ENCODE measurements around the gene SLC22A3.
"Not testable (repeated sequence)": the region's sequence is repeated elsewhere in the genome, so short reads cannot be mapped to it uniquely, and the experiment has no call there.

Gene SLC22A3

DNA sequence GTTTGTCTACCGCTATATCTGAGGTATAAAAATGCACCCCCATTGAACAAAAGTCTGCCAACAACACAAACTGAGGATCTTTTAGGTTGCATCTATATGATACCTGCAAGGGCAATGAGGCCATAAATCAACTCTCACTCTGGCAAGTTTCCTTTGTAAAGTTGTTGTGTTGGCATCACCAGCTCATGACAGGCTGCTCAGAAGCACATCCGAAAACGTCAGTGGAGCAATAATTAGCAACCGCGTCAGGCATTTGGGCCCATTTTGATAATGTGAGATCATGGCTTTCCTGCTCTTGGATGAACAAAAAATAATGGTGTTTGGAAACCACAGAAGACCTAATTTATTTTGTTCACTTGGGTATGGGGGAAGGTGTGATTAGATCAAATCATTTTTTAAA, 12.0 kb upstream of the SLC22A3 start:
- DNase-seq: no peak

DNA sequence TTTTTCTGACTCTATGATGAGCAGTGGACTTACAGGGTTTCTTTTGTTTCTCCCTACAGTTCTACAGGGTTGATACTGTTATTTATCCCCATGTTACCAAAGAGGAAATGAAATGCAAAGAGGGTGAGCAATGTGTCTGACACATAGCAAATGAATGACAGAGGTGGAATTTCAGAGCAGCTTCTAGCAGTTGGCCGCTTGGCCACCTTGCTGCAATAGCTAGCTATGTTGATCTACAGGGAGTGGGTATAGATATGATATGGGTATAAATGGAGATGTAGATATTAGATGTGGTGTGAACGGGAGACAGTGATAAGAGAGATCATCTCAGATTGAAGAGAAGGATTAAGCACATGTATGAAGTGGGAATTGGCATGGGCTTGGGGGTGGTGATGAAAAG, 10.9 kb upstream of the SLC22A3 start:
- no peak for DNase-seq

DNA sequence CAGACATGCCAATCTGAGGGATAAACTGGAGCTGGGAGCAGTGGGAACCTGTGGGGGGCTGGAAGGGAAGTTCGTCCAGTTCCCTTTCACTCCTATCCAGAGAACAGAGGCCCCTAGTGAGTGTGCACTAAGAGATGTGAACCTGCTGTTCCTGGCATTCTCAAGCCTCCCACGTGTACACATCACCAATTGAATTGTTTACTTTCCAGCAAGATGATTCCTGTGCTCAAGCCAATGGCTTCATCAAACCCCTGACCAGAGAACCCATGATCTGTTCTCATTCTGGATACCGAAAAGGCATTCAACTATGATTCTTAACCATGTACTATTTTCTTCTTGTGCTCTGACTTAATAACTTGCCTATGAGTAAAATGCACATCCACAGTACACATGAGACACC, 10.2 kb upstream of the SLC22A3 start:
- no peak for DNase-seq

DNA sequence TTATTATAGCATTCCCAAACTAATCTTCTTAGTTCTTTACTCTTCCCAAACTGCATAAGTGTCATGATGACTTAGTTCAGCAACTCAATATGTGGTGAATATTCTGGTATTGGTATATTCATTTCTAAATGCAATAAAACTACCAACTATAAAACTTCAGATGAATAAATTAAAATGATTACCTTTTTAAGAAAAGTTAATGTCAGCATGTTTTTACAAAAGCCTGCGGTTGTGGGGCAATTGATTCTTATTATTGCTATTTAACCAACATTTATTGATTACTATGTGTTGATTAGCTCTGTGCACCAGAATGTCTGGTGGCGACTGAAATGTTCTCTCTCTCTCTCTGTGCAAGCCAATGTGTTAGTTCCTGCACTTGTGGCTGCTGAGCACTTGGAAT, 5.0 kb upstream of the SLC22A3 start:
- DNase-seq: no peak

DNA sequence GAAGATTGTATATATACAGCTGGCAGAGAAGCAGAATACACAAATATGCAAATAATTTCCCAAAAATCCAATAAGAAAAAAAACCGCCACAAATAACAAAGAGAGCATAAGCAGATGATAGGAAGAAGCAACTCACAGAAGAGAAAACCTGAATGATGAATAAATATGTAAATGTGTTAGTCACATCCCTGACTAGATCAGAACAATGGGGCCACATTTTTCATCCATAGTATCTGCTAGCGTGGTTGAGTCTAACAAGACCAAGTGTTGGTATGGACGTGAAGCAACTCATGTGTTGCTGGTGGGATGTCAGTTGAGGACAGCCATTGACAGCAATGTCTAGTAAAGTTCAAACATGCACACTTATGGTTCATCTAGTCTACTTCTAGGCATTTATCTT, 3.9 kb upstream of the SLC22A3 start:
- no peak for DNase-seq

DNA sequence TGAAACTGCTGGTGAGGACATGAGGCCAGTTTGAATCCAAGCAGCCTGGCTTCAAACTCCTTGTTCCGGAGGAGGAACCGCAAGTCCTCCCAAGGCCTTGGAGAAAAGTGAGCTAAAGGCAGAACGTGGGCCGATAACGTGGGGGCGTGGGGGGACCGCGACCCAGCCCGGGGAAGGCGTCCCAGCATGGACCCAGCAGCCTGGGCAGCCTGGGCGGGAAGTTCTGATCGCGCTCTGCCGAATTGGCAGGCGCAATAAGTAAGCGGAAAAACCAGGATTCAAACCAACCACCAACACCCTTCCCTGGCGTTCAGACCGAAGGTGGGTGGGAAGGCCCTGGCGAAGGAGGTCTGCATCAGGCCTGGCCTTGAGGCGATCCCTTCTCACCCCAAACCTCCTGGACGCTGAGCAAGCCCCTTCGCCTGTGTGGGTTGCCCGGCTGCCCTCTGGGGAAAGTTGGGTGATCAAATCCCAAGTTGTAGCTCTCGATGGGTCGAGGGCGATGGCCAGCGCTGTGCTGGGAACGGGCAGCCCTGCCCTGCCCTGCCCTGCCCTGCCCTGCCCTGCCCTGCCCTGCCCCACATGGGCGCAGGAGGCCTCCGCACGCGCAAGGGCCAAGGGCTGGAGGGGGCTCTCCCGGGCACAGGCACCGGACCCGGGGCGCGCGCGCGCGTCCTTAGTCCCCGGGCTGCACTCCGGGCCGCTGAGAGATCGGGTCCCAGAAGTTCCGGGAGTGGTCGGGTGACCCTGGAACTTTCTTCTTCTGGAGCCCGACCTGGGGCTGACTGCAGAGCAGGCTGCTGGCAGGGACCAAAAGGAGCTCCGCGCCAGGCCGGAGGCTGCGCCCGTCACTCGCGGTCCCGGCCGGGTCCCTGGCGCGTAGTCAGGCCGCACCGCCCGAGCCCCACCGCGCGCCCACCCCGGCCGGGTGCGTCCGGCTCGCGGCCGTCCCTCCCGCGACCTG, 637 bp upstream of the SLC22A3 start:
- no peak for DNase-seq

DNA sequence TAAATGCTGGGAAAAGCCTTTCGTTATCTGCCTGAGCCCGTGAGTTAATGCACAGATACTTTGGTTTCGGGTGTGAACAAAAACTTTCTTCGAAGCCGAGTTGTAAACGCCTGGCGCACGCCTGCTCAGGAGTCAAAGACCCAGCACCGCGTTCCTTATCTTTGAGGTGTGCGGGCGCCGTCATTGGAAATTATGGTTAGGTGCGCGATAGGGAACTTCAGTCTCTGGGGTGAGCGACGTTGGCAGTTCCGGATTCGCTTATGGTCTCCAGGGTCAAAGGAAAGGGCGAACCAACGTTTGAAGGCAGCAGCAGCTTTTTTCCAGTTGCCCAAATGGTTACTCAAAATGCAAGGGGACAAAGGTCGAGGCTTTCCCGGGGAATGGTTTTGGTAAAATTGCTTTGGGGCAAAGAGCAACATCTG, 853 bp downstream of the SLC22A3 start:
- DNase-seq: no peak

DNA sequence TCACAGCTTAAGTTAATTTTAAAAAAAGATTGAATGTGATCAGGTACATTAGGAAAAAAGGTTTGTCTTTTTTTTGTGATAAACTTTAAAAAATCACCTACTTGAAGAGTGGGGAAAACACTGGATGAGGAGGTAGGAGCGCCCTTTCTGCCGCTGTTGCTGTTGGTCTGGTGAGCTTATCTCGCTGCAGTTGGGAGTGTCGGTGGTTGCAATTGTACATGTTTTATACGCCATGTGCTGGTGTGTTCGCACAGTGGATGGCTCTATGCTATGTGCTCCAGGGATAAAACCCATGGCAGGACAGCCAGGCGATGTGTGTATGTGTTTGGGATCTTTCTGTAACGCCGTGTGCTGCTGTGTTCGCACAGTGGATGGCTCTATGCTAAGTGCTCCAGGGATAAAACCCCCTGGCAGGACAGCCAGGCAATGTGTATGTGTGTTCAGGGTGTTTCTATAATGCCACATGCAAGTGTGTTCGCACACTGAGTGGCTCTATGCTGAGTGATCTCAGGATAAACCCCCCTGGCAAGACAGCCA, 1.7 kb downstream of the SLC22A3 start:
- no peak for DNase-seq

DNA sequence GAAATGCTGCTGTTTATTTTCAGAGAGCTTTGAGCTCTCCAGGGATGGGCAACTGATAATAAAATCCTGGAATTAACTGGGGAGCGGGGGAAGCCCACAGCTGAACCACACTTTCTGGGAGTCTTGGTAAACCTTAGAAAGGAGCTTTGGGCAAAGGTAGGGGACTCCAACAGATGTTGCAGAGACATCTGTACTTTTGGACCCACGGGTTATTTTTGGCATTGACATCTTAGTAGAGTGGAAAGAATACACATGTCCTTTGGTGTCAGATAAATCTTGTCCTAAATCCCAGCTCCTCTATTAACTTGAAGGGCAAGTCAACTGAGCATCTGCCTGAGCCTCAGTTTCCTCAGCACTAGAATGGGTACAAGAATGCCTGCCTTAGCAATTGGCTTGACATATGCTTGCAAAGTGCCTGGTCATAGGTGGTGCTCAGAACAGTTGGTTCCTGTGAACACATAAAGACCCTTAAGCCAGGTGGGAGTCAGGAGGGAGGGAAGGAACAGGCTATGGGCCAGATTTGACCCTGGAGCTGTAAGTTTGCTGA, 5.8 kb downstream of the SLC22A3 start:
- no peak for DNase-seq

DNA sequence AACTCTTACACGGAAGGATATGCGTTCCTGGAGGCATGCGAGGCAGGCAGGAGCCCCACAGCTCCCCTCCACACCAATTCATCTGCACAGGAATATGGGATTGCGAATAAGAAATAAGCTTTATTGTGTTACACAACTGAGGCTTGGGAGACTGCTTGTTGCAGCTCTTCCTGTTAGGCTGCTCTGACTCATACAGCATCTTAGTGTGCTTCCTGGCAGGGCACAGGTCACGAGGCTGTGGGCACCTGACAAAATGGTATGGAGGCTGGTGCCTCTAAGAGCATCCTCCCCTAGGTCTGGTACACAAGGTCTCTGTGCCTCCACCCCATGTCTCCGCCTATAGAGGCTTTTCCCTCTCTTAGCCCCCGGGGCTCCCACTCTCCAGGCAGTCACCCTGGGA, 6.8 kb downstream of the SLC22A3 start:
- DNase-seq: no peak

DNA sequence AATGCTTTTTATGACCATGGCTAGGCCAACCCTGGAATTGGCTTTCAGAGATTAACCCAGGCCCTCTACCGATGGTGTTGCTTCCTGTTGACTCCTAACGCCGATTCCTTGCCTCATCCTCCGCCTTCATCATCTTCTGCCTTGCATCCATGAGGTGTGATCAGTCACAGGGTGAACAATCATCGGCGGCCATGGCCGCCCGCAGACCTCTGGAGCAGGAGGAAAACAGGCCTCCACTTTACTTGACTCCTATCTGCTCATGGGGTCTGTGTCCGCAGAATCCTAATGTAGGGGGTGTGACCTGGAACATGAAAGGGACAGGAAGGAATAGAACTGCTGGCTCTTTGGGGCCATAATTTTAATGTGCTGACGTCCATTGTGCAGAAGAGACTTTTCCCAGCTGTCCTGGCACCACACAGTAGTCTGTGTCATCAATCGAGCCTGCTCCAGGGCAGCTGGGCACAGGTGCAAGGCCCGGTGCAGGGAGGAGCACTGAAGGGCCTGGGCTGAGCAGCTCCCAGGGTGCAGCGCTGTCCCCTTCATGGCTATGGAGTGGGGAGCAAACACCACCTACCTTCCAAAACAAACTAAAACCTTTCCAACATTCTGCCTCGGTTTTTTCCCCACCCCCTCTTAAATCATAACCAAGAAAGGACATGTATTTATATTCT, 8.0 kb downstream of the SLC22A3 start:
- DNase-seq: no peak

DNA sequence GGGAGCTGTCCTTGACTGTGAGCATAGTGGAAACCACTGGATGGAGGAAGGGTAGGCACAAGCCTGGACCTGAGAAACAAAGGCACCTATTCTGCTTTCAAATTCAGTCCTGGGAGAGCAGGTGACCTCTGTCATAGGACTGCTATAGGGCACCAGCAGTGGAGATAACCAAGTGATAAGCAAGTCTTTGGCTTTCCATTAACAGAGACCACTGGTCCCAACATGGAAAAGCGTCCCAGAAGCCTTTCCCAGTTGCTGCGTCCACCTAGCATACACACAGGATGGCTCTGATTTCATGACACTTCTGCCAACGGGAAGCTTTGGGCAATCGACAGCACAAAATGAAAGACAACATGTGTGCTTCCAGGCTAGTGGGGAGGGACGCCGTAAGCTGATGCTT, 8.9 kb downstream of the SLC22A3 start:
- DNase-seq: no peak

DNA sequence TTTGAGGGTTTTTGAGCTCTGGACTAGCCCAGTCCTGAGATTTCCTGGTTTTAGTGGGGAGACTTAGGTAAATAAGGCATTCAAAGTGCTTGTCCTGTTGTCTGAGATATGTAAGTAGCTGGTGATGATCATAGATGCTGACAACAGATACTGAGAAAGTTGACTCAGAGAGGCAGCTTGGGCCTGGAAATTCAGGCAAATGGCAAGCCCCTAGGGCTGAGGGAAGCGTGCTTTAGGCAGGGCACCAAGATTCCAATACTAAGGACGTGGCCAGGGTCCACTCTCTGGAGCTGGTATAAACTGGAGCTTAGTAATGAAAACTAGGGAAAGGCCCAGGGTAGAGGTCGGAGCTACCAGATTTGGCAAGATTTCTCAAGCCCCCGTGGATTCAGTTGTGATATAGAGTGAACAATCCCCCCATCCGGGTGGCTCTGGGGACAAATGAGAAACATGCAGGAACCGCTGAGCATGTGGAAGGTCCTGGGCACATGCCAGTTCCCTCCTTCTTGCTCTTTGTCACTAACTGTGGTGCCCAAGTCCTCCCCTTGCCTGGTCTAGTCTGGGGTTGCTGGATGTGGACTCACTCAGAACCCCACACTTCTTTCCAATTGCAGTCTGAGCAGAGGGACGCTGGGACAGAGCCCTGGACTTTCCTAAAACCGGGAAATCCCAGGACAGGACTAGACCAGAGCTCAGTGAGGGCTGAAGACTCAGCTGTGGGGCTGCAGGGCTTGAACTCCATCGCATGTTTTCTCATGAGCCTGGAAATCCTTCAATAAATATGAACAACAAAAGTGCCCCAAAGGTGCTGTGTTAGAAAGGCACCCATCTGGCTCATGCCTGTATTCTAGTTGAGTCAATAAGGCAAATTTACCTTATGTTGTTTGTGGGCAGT, 10.3 kb downstream of the SLC22A3 start:
- no peak for DNase-seq

DNA sequence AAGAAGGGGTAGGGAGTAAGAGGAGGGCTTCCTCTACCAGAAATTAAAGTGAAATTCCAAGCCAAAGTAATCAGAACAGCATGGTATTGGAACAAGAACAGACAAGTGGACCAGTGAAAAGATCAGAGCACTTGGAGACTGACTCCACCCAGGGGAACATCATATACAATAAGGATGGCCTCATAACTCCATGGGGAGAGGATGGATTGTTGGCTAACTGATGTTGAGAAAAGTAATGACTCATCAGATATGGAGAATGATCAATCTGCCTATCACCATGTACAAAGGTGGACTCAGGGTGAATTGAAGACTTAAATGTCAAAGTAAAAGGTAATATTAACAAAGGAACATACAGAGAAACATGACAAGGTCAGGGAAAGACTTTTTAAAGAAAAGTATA, 12.8 kb downstream of the SLC22A3 start:
- DNase-seq: no peak

DNA sequence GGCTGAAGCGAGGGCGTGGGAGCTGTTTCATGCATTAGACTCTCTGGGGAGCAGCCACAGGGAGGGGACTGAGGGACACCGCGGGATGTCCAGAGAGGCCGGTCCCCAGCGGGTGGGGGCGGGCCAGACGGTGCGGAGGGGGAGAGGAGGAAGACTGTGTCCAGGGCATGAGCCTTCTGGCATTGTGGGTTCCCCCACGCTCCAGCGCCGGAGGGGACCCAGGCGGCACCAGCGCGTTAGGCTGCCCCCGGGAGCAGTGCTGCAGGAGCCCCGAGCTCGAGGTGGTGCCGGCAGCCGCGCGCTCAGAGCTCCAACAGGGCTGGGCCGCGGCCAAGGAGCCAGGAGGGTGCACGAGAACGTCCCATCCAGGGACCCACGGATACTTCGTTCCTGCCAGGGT, 14.4 kb downstream of the SLC22A3 start:
- DNase-seq: no peak

DNA sequence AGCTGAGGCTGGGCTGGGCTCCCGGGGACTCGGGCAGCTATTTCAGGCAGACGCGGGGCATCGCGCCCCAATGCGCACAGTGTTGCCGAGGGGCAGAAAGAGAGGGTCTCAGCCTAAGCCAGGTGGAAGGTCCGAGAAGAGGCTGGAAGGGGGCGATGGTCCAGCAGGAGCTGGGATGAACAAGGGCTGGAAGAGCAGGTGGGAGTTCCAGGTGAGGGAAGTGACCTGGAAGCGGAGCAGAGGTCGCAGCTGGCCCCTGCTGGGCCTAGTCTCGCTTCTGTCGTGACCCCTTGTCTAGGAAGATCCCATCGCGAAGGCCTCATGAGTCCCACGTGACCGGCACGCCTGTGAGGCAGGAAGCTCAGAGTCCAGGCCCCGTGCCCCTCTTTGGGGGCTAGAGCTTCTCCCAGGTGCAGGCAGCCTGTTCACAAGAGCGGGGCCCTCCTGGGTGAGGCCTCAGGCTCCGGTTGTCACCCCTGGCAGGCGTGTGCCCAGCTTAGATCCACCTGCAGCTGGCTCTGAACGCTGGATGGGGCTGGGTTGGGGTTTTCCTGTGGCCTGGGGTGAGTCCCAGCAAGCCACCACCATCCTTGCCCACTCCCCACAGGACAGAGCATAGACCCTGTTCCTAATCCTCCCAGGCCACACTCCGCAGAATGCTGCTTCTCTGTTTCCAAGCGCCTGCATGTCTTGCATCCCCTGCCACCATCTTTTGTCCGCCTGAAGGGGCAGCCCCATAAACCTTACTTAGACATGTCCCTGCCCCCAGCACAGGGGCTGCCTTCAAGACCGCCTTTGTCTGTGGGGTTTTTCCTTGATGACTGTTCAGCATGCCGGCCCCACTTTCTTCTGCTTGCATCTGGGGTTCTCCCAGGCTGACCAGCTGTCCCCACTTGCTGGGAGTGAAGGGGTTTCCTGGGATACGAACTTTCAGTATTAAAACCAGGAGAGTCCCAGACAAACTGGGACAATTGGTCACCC, 15.1 kb downstream of the SLC22A3 start:
- no peak for DNase-seq

DNA sequence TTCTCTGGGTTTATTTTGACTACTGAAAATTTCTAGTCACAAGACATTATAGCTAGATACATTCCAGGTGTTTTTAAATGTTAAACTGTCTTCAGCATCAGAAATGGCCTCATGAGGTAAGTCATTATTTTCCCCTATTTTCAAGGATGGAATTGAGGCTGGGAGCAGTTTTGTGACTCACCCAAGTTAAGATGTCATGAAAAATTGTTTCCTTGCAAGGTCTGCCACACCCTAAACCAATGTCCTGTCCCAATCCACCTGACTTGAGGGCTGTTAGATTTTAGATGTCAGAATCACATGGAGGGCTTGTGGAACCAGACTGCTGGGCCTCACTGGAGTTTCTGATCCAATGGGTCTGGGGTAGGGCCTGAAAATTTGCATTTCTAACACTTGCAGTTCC, 16.9 kb downstream of the SLC22A3 start:
- no peak for DNase-seq

DNA sequence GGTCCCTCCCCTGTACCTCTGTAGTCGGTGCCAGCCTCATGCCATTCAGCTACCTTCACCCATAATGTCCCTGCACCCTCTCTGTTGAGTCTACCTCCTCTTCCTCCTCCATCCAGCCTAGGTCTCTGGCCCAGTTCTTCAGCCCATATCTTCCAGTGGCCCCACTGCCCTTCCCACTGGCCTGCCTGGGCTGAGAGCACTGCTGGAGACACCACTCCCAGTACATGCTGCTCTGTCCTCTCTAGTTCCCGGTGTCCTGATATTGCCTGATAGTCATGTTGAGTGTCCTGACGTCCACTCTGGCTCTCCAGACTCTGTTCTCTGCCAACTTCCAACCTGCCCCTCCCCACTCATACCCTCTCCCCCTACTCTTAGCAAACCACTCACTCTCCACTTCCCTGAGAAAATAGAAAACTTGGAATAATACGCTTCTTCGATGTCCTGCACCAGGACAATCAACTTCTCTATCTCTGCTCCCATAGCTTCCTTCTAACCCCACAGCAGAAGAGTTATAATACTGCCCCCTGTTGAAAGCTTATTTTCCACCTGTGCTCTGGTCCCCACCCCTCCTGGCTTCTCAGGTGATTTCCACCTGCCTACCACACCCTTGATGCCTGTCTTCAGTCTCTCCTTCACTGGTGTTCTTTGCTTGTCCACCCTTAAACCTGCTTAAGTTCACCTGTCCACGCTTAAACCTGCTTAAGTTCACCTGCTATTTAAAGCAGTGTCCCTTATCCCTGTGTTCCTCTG, 19.8 kb downstream of the SLC22A3 start:
- DNase-seq: no peak

DNA sequence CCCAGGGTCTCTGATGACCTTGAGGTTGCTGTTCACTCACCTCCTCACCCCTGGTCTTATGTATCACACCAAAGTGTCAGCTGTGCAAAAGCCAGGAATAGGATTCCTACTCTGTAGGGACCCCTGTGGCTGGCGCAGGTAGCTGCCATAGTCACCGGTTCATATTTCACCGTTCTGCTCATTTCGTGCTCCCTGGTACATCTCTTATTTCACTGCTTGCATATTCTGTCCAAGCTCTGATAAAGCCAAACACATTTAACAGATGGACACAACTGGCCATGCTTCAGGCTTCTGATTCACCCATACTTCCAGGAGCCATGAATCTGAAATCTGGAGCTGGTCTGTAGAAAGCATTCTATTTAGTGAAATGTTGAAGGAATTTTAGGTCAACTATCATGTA, 20.5 kb downstream of the SLC22A3 start:
- DNase-seq: no peak

DNA sequence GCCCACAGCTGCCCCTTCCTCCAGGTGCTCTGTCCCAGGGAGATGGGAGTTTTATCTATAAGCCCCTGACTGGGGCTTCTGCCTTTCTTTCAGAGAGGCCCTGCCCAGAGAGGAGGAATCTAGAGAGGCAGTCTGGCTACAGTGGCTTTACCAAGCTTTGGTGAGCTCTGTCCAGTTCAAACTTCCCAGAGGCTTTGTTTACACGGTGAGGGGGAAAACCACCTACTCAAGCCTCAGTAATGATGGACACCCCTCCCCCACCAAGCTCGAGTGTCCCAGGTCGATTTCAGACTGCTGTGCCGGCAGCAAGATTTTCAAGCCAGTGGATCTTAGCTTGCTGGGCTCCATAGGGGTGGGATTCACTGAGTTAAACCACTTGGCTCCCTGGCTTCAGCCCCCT, 25.4 kb downstream of the SLC22A3 start:
- DNase-seq: not testable (repeated sequence)
